Central memory CD8-positive, alpha-beta T cell (primary cell): ENCODE data around the gene DDIAS.
"Not testable (repeated sequence)": the region's sequence is repeated elsewhere in the genome, so short reads cannot be mapped to it uniquely, and the experiment has no call there.

Source experiments
- ATAC-seq: fragments of 150-1000 bp; cut with Tn5 transposase; replicated peaks from 2 replicates; pipeline ENCODE4 v1.10.0; 2022; ENCODE audit warnings: mild to moderate bottlenecking, moderate FRiP score, moderate number of reproducible peaks; ENCODE audit not compliant: poor library complexity, severe bottlenecking; ENCODE audit errors: extremely low read depth
- DNase-seq, 2 donors: peaks; one replicate each; pipeline ENCODE4 v3.0.0; 2021; ENCODE audit warnings: low spot score in 2 of 2
- H3K27ac Mint-ChIP-seq: one replicate; pipeline ENCODE4 v1.8.0; 2022; ENCODE audit warnings: low read depth, mild to moderate bottlenecking, moderate library complexity, mixed read lengths
- H3K27me3 Mint-ChIP-seq: one replicate; pipeline ENCODE4 v1.8.0; 2022; ENCODE audit warnings: mixed read lengths
- H3K36me3 Mint-ChIP-seq: one replicate; pipeline ENCODE4 v1.8.0; 2022; ENCODE audit warnings: mild to moderate bottlenecking, moderate library complexity, mixed read lengths; ENCODE audit not compliant: insufficient read depth
- H3K4me1 Mint-ChIP-seq: one replicate; pipeline ENCODE4 v1.8.0; 2022; ENCODE audit warnings: mixed read lengths
- H3K4me3 Mint-ChIP-seq: one replicate; pipeline ENCODE4 v1.8.0; 2022; ENCODE audit warnings: mild to moderate bottlenecking, moderate library complexity, mixed read lengths
- H3K9me3 Mint-ChIP-seq: one replicate; pipeline ENCODE4 v1.8.0; 2022; ENCODE audit warnings: mixed read lengths

DDIAS gene, protein sequence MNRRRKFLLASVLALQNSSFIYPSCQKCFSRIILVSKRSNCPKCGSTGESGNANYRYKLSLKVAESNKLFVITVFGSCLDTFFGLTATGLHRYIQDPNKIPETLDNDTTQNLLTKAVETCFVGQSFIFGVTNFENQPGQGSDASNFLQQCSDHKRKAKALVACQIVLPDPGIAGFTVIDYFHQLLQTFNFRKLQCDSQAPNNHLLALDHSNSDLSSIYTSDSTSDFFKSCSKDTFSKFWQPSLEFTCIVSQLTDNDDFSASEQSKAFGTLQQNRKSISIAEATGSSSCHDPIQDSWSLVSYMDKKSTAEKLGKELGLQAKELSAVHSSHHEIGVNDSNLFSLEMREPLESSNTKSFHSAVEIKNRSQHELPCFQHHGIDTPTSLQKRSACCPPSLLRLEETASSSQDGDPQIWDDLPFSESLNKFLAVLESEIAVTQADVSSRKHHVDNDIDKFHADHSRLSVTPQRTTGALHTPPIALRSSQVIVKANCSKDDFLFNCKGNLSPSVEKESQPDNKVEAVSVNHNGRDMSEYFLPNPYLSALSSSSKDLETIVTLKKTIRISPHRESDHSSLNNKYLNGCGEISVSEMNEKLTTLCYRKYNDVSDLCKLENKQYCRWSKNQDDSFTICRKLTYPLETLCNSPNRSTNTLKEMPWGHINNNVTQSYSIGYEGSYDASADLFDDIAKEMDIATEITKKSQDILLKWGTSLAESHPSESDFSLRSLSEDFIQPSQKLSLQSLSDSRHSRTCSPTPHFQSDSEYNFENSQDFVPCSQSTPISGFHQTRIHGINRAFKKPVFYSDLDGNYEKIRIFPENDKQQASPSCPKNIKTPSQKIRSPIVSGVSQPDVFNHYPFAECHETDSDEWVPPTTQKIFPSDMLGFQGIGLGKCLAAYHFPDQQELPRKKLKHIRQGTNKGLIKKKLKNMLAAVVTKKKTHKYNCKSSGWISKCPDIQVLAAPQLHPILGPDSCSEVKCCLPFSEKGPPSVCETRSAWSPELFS

DNA sequence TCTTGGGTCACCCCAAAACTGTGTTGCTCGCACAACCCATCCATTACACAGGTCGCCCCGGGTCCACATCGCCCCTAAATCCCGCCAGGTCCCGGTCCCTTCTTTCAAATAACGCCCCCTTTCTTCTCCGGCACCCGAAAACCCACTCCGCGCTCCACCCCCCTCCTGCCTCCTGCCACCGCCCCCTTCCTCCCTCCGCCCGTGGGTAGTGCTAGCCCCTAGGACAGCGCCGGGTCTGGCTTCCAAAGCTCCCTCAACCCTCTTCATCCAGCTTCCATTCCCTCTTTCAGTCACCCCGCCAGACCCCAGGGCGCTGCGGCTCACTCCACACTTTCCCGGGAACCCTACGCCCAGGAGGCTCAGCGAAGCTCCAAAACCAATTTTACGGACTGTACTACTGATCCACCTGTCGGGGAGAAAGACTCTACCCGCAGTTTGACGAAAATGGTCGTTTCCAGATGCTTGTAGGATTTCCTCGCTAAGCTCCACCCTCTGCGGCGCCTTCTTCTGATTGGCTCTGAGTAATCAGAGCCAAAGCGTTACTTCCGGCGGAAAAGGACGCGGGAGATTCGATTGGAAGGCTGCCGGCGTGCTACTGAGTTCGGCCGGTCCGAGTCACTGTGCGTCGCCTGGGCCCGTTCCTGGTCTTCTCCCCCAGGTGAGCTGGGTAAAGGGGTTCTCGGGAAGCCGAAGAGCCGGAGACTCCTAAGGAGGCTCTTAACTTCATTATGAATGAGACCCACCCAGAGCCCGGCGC, at the start of gene DDIAS:
Gene DDIAS (plus strand): TSS at position 572 of the 757 bp plus-strand sequence. CDS start 13,003 bp downstream, outside the sequence.
- peak; percentile 89 for DNase-seq
- H3K27me3 Mint-ChIP-seq = no peaks in the 10 kb centered on the region
- peak within 1 kb of the TSS; percentile 87 for H3K4me3 Mint-ChIP-seq
- H3K4me1 Mint-ChIP-seq = peaks cover 42% of the 10 kb centered on the region
- peak; percentile 67 for ATAC-seq
- no peaks in the 10 kb centered on the region for H3K9me3 Mint-ChIP-seq
- H3K27ac Mint-ChIP-seq = peak within 1 kb of the TSS; percentile 95
- H3K36me3 Mint-ChIP-seq = peaks cover 14% of the 10 kb centered on the region

DNA sequence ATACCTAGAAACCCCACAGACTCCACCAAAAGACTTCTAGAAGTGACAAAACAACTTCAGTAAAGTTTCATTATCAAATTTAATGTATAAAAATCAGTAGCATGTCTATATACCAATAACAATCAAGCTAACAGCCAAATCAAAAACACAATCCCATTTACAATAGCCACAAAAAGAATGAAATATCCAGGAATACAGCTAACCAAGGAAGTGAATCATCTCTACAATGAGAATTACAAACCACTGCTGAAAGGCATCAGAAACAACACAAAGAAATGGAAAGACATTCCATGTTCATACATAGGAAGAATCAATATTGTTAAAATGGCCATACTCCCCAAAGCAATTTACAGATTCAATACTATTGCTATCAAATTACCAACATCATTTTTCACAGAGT, 47.3 kb upstream of the DDIAS start:
- H3K4me1 Mint-ChIP-seq = no peaks in the 10 kb centered on the region
- ATAC-seq = no peak
- no peak for DNase-seq
- H3K4me3 Mint-ChIP-seq = no peak overlapping the region
- peaks cover 6% of the 10 kb centered on the region for H3K36me3 Mint-ChIP-seq
- no peak overlapping the region for H3K27ac Mint-ChIP-seq
- H3K27me3 Mint-ChIP-seq = no peaks in the 10 kb centered on the region
- no peaks in the 10 kb centered on the region for H3K9me3 Mint-ChIP-seq

DNA sequence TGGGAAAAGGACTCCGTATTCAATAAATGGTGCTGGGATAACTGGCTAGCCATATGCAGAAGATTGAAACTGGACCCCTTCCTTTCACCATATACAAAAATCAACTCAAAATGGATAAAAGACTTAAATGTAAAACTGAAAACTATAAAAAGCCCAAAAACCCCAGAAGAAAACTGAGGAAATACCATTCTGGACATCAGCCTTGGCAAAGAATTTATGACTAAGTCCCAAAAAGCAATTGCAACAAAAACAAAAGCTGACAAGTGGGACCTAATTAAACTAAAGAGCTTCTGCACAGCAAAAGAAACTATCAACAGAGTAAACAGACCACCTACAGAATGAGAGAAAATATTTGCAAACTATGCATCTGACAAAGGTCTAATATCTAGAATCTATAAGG, 46.6 kb upstream of the DDIAS start:
- not testable (repeated sequence) for ATAC-seq, H3K27me3 Mint-ChIP-seq, H3K36me3 Mint-ChIP-seq, H3K27ac Mint-ChIP-seq, H3K4me1 Mint-ChIP-seq, DNase-seq, H3K9me3 Mint-ChIP-seq, H3K4me3 Mint-ChIP-seq

DNA sequence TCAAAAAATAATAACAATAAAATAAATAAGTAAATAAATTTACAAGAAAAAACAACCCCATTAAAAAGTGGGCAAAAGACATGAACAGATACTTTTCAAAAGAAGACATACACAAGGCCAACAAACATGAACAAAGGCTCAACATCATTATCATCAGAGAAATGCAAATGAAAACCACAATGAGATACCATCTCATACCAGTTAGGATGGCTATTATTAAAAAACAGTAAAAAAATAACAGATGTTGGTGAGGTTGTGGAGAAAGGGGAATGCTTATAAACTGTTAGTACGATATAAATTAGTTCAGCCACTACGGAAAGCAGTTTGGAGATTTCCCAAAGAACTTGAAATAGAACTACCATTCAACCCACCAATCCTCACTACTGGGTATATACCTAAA, 45.9 kb upstream of the DDIAS start:
- Mint-ChIP-seq H3K4me3 (no peak overlapping the region), H3K27me3 (no peaks in the 10 kb centered on the region), H3K27ac (no peak overlapping the region), H3K36me3 (peaks cover 3% of the 10 kb centered on the region), H3K4me1 (no peaks in the 10 kb centered on the region), H3K9me3 (no peaks in the 10 kb centered on the region)
- no peak for ATAC-seq
- DNase-seq = no peak

DNA sequence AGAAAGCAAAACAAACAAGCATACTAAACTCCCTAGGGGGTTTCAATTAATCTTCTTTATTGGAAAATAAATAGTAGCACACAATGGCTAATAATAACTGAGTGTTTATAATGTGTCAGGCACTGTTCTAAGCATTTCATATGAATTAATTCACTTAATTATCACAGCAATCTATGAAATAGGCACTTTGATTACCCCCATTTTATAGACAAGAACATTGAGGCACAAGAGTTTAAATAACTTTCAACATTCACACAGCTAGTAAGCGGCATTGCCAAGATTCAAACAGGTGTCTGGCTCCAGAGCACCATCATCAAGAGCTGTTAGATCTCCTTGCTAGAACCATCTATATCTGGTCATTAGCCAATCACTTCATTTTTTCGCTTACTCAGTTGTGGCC, 44.4 kb upstream of the DDIAS start:
- H3K27ac Mint-ChIP-seq = no peak overlapping the region
- no peak for ATAC-seq
- no peak for DNase-seq
- H3K9me3 Mint-ChIP-seq = no peaks in the 10 kb centered on the region
- no peak overlapping the region for H3K4me3 Mint-ChIP-seq
- H3K36me3 Mint-ChIP-seq = no peaks in the 10 kb centered on the region
- no peaks in the 10 kb centered on the region for H3K27me3 Mint-ChIP-seq
- no peaks in the 10 kb centered on the region for H3K4me1 Mint-ChIP-seq

DNA sequence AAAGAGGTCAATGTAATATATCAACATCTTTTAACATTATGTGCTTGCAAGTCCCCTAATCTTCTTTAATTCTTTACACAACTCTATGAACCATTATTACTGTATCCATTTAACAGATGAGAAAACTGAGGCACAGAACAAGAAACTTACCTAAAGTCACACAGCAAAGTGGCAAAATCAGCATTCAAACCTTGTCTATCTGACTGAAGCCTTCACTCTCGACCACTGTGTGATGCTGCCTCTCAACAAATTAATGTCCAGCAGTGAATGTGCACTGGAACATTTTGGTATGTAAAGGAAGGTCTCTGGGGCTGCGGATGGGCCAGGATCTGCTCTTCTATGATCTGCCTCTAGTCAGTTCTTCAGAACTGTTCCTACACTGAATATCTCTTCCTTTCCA, 43.4 kb upstream of the DDIAS start:
- Mint-ChIP-seq H3K4me1 (no peaks in the 10 kb centered on the region), H3K36me3 (no peaks in the 10 kb centered on the region), H3K27me3 (no peaks in the 10 kb centered on the region), H3K9me3 (no peaks in the 10 kb centered on the region), H3K4me3 (no peak overlapping the region), H3K27ac (no peak overlapping the region)
- DNase-seq = no peak
- no peak for ATAC-seq

DNA sequence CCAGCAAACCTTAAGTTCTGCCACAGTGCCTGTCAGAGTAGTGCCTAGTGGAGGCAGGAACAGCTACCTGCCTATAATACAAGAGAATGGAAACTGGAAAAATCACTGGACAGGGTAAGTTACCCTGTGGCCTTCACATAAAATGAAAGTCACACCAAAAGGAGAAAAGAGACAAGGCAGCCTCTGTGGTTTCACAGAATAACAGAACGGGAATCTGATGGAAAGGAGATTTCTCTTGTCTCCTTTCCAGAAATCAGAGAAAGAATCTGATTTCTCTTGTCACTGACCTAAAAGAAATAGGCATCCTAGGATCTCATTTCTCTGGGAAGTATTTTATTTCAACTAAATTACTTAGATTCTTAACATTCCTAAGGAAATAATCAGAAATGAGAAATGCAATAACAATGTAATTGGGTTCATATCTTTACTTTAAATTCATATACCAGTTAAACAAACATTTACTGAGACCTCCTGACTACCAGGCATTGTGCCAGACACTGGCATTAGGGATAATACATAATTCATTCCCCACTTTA, 42.9 kb upstream of the DDIAS start:
- no peaks in the 10 kb centered on the region for H3K36me3 Mint-ChIP-seq

DNA sequence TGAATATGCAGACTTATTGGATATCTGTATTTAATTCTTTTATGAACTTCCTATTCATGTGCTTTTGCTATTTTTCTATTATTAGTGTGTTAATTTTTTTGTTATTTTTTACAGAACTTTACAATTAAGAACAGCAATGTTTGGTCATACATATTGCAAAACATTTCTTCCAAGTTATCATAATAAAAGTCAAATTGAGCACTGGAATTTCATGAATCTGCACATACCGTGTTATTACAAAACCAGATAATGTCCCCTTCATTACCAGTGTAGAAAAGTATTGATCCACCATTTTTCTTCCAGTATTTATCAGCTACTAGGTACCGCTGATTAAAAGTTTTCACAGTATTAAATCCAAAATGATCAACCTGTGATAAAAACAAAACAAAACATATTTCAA, 41.8 kb upstream of the DDIAS start:
- Mint-ChIP-seq H3K27me3 (no peaks in the 10 kb centered on the region), H3K36me3 (no peaks in the 10 kb centered on the region), H3K9me3 (no peaks in the 10 kb centered on the region), H3K4me1 (no peaks in the 10 kb centered on the region), H3K27ac (no peak overlapping the region), H3K4me3 (no peak overlapping the region)
- ATAC-seq = no peak
- DNase-seq = no peak

More for the DNA sequence above, 42.9 kb upstream of the DDIAS start:
- no peaks in the 10 kb centered on the region for H3K9me3 Mint-ChIP-seq
- no peak overlapping the region for H3K27ac Mint-ChIP-seq
- ATAC-seq = no peak
- no peaks in the 10 kb centered on the region for H3K4me1 Mint-ChIP-seq
- H3K27me3 Mint-ChIP-seq = no peaks in the 10 kb centered on the region
- H3K4me3 Mint-ChIP-seq = no peak overlapping the region
- no peak for DNase-seq

DNA sequence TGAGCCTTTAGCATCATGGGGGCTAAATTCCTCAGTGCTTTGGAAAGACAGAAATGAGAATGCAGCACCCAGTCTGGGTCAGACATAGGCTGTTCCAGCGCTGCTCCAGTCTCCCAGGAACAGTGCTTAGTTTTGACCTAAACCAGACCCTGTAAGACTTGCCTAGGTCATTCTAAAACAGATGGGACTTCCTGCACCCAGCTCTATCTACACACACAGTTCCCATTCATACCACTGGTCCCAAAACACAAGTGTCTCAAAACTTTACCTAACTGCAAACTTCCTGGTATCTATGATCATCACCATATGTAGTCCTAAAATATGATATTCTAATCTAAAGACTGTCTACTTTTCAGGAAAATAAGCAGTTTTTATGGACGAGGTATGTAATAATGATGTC, 39.2 kb upstream of the DDIAS start:
- Mint-ChIP-seq H3K27ac (no peak overlapping the region), H3K4me3 (no peak overlapping the region), H3K4me1 (peaks cover 2% of the 10 kb centered on the region), H3K9me3 (no peaks in the 10 kb centered on the region), H3K27me3 (no peaks in the 10 kb centered on the region), H3K36me3 (peaks cover 2% of the 10 kb centered on the region)
- ATAC-seq (no peak), DNase-seq (no peak)

DNA sequence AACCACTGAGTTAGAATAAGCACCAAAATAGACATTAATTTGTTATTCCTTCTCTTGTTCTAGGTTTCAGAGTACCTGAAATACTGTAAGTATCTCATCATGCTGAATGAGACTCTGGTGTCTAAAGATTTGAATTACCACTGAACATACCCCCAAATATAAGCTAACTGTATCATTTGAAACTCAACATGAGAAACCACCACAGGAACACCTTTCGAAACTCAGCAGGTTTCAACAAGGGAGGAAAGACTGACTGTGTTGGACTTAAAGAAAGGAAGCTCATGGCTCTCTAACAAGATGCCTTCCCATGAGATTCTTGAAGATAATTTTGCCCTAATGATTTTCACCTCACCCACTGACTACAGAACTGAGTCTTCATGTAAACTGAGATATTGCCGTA, 38.3 kb upstream of the DDIAS start:
- H3K4me3 Mint-ChIP-seq = no peak overlapping the region
- ATAC-seq (no peak), DNase-seq (no peak)
- peaks cover 2% of the 10 kb centered on the region for H3K36me3 Mint-ChIP-seq
- peaks cover 6% of the 10 kb centered on the region for H3K4me1 Mint-ChIP-seq
- no peak overlapping the region for H3K27ac Mint-ChIP-seq
- H3K9me3 Mint-ChIP-seq = no peaks in the 10 kb centered on the region
- H3K27me3 Mint-ChIP-seq = no peaks in the 10 kb centered on the region

DNA sequence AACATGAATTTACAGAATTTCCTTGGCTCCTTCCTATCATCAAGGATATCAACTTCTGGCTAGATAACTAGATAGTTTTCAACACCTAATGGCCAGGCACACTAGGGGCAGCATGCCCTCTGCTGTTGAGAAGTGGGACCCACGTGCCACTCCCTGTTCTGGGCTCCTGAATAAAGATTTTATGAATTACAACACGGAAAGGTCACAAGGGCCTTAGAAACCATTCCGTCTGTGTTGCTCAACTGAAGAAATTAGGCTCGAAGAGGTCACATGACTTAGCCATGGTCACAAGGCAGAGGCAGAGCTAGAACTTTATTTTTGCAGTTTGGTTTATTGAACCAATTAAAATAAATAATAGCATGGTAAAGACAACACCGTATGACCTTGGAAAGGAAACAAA, 37.3 kb upstream of the DDIAS start:
- Mint-ChIP-seq H3K4me1 (peaks cover 6% of the 10 kb centered on the region), H3K36me3 (peaks cover 2% of the 10 kb centered on the region), H3K4me3 (no peak overlapping the region), H3K27ac (no peak overlapping the region), H3K27me3 (no peaks in the 10 kb centered on the region), H3K9me3 (no peaks in the 10 kb centered on the region)
- ATAC-seq (no peak), DNase-seq (no peak)

DNA sequence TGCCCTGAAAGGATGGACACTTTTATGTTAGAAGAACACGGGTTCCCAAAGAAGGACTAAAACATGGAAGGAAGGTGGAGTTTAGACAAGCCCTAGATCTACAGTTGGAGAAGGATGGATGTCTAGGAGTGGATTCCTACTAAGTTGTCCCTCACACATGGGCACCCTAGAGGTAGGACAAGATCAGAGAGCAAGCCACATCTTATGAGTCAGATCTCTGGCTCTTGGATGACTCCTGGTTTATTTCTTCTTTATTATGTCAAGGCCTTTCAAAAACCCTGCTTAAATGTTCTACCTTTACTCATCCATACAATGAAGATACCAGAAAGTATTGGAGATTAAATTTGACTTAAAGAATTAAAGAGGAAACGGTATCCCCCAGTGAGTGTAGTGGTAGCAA, 35.7 kb upstream of the DDIAS start:
- Mint-ChIP-seq H3K4me3 (no peak overlapping the region), H3K36me3 (peaks cover 2% of the 10 kb centered on the region), H3K27me3 (no peaks in the 10 kb centered on the region), H3K4me1 (peaks cover 6% of the 10 kb centered on the region), H3K9me3 (no peaks in the 10 kb centered on the region), H3K27ac (no peak overlapping the region)
- no peak for ATAC-seq
- DNase-seq = no peak
